Measurements from ENCODE around the gene PITX2. TPM values are rescaled to one million over a fixed set of nuclear protein-coding genes. Genes with fewer than 3 reads are reported as not detected.
A peak's percentile ranks its signal among the peaks of the same experiment; 100 is the strongest.

The PITX2 gene
- total RNA-seq, 2 experiments from 2014 or later, result not detected

DNA sequence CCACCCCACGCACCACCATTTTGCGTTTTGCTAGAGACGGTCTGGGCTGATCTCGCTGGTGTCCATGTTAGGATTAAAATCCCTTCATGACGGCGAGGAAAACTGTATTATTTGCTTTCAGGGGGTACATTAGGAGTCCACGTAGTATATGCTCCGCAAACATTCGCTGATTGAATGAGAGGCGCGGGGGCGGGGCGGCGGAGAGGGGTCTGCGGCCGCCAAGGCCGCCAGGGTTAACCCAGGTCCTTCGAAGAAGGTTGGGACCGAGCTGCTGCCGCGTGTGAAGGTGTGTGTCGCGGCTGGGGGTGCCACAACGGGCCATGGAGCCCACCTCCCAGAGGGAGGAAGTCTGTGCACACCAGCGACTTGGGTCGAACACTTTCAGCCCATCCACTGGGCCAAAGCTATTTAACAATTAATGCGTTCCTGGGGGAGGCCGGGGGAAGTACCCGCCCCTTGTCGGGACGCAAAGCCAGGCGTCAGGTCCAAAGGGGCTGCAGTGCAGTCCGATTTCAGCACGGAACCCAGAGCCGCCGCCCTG, 6.4 kb upstream of the PITX2 start:
- intact Hi-C loops (cut with DNase I, micrococcal nuclease), result no loop called here
- H3K9me3 ChIP-seq (ENCODE audit: control insufficient read depth in 1 of 2, insufficient read depth in 1 of 2, low read length in 2 of 2), result peaks cover 13 to 62% of the 10 kb centered on the region in 2 experiments
- CTCF ChIA-PET, result no interaction called here
- DNase-seq (no peak), ATAC-seq (ENCODE audit: poor library complexity) (no peak)
- peaks cover 14% of the 10 kb centered on the region for H3K4me1 ChIP-seq (ENCODE audit: insufficient read depth, low read length)
- peaks cover 94 to 98% of the 10 kb centered on the region in 2 experiments for H3K27me3 ChIP-seq (ENCODE audit: control insufficient read depth in 1 of 2, insufficient read depth in 2 of 2, low read length in 2 of 2)
- no peak overlapping the region for H3K27ac ChIP-seq (ENCODE audit: low read depth in 1 of 2, low read length in 2 of 2)
- TF ChIP-seq, protein P1, sequence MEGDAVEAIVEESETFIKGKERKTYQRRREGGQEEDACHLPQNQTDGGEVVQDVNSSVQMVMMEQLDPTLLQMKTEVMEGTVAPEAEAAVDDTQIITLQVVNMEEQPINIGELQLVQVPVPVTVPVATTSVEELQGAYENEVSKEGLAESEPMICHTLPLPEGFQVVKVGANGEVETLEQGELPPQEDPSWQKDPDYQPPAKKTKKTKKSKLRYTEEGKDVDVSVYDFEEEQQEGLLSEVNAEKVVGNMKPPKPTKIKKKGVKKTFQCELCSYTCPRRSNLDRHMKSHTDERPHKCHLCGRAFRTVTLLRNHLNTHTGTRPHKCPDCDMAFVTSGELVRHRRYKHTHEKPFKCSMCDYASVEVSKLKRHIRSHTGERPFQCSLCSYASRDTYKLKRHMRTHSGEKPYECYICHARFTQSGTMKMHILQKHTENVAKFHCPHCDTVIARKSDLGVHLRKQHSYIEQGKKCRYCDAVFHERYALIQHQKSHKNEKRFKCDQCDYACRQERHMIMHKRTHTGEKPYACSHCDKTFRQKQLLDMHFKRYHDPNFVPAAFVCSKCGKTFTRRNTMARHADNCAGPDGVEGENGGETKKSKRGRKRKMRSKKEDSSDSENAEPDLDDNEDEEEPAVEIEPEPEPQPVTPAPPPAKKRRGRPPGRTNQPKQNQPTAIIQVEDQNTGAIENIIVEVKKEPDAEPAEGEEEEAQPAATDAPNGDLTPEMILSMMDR (IDR thresholded peaks at IDR 0.05), result no peak
- H3K4me3 Mint-ChIP-seq, result no peak overlapping the region
- H3K9me3 Mint-ChIP-seq, result peaks cover 11% of the 10 kb centered on the region
- H3K27me3 Mint-ChIP-seq, result peaks cover 92% of the 10 kb centered on the region
- no peak overlapping the region for H3K27ac Mint-ChIP-seq
- no peak overlapping the region for H3K4me3 ChIP-seq (ENCODE audit: low read length)
- POLR2A ChIA-PET, result no interaction called here
- H3K36me3 ChIP-seq (ENCODE audit: insufficient read depth, low read length), result no peaks in the 10 kb centered on the region
- H3K36me3 Mint-ChIP-seq (ENCODE audit: low read depth), result peaks cover 13% of the 10 kb centered on the region
- H3K4me1 Mint-ChIP-seq (ENCODE audit: low read depth), result peaks cover 34% of the 10 kb centered on the region

DNA sequence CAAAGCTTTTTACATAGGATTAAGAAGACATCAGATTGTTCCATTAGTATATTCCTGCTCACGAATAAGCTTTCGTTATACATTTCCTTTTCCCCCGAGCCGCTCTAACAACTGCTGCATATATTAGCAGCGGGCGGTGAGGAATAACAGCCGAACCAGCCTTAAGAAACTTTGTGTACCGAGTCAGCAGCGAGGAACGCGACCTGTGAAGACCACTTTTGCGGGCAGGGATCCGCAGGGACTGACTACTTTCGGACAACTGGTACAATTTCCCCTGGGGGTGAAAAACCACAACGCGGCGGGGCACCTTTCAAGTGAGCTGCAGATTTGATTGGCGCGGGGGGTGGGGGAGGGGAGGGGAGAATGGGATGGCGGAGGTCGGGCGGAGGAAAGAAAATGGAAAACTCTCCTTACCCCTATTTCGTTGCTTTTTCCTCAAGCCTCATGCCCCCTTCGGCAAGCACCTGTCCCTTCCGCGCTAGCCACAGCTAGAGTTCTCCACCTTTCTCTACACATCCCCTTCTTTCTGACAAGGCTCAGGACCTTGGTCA, 5.9 kb upstream of the PITX2 start:
- Histone ChIP-seq H3K36me3 (ENCODE audit: insufficient read depth, low read length) (no peaks in the 10 kb centered on the region), H3K4me1 (ENCODE audit: insufficient read depth, low read length) (peaks cover 14% of the 10 kb centered on the region), H3K27ac (ENCODE audit: low read depth in 1 of 2, low read length in 2 of 2) (no peak overlapping the region), H3K9me3 (ENCODE audit: control insufficient read depth in 1 of 2, insufficient read depth in 1 of 2, low read length in 2 of 2) (peaks cover 17 to 56% of the 10 kb centered on the region in 2 experiments), H3K27me3 (ENCODE audit: control insufficient read depth in 1 of 2, insufficient read depth in 2 of 2, low read length in 2 of 2) (peaks cover 94 to 98% of the 10 kb centered on the region in 2 experiments), H3K4me3 (ENCODE audit: low read length) (no peak overlapping the region)
- peaks cover 12% of the 10 kb centered on the region for H3K9me3 Mint-ChIP-seq
- no peak for DNase-seq
- H3K4me1 Mint-ChIP-seq (ENCODE audit: low read depth), result peaks cover 36% of the 10 kb centered on the region
- H3K27me3 Mint-ChIP-seq, result peaks cover 94% of the 10 kb centered on the region
- ChIA-PET CTCF (no interaction called here), POLR2A (no interaction called here)
- intact Hi-C loops (cut with DNase I, micrococcal nuclease), result no loop called here
- H3K36me3 Mint-ChIP-seq (ENCODE audit: low read depth), result peaks cover 13% of the 10 kb centered on the region
- TF ChIP-seq, protein P1 (IDR thresholded peaks at IDR 0.05), result no peak
- H3K4me3 Mint-ChIP-seq, result peak overlapping the region; percentile 47
- H3K27ac Mint-ChIP-seq, result no peak overlapping the region
- ATAC-seq (ENCODE audit: poor library complexity), result no peak

DNA sequence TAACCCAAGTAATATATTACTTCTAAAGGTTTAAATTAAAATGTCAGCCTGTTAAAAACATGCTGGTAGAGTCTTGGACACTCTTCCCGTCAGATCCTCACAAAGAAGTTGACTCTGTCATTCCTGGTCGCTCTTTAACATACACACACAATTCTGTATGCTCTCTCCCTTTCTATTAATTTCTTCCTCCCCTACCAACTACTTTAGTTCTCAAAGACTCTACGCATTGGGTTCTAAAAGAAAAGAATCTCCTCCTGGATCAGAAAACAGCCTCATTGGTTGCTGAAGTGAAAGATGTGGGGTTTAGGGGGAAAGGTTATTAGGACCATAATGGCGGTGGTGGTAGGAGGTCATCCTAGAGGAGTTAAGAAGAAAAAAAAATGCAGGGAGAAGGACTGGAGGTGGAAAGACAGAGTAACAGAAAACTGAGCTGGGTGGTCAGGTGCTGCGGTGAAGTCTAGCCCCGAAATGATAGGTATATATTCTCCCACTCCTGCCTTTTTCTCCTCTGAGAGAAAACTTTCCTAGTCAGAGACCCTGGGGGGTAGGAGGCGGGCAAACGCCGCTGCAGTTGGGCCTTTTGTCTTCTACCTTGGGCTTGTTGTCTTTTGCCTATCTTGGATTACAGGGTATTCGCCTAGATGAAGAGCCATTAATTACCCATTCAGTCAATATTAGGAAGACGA, 5.2 kb upstream of the PITX2 start:
- Histone ChIP-seq H3K4me1 (ENCODE audit: insufficient read depth, low read length) (peaks cover 16% of the 10 kb centered on the region), H3K4me3 (ENCODE audit: low read length) (no peak overlapping the region), H3K27ac (ENCODE audit: low read depth in 1 of 2, low read length in 2 of 2) (no peak overlapping the region), H3K27me3 (ENCODE audit: control insufficient read depth in 1 of 2, insufficient read depth in 2 of 2, low read length in 2 of 2) (peaks cover 94 to 98% of the 10 kb centered on the region in 2 experiments), H3K9me3 (ENCODE audit: control insufficient read depth in 1 of 2, insufficient read depth in 1 of 2, low read length in 2 of 2) (peaks cover 23 to 53% of the 10 kb centered on the region in 2 experiments), H3K36me3 (ENCODE audit: insufficient read depth, low read length) (no peaks in the 10 kb centered on the region)
- DNase-seq, result no peak
- TF ChIP-seq, protein P1 (IDR thresholded peaks at IDR 0.05), result no peak
- Mint-ChIP-seq H3K36me3 (ENCODE audit: low read depth) (peaks cover 9% of the 10 kb centered on the region), H3K27ac (no peak overlapping the region), H3K4me1 (ENCODE audit: low read depth) (peaks cover 35% of the 10 kb centered on the region), H3K4me3 (peak overlapping the region; percentile 23), H3K27me3 (peaks cover 94% of the 10 kb centered on the region), H3K9me3 (peaks cover 15% of the 10 kb centered on the region)
- no peak for ATAC-seq (ENCODE audit: poor library complexity)
- CTCF ChIA-PET, result no interaction called here
- intact Hi-C loops (cut with DNase I, micrococcal nuclease), result no loop called here
- POLR2A ChIA-PET, result no interaction called here
